Mucosa of rectum (tissue), 2 donors: ENCODE measurements around the gene TMPRSS5.
"Not testable (repeated sequence)": the region's sequence is repeated elsewhere in the genome, so short reads cannot be mapped to it uniquely, and the experiment has no call there.

Source experiments
- H3K27ac ChIP-seq, 2 donors: one replicate each; pipeline ENCODE4 v1.7.0; 2013; ENCODE audit warnings: inconsistent platforms in 2 of 2, low read depth in 2 of 2, low read length in 2 of 2
- H3K27me3 ChIP-seq, 2 donors: one replicate each; pipeline ENCODE4 v1.7.0; 2013; ENCODE audit warnings: low read length in 2 of 2; ENCODE audit not compliant: control insufficient read depth in 2 of 2, insufficient read depth in 2 of 2
- H3K36me3 ChIP-seq, 2 donors: one replicate each; pipeline ENCODE4 v1.7.0; 2013; ENCODE audit warnings: low read length in 2 of 2; ENCODE audit not compliant: control insufficient read depth in 2 of 2, insufficient read depth in 2 of 2
- H3K4me1 ChIP-seq, 2 donors: one replicate each; pipeline ENCODE4 v1.7.0; 2013; ENCODE audit warnings: low read length in 2 of 2, mild to moderate bottlenecking in 1 of 2; ENCODE audit not compliant: control insufficient read depth in 2 of 2, insufficient read depth in 2 of 2
- H3K4me3 ChIP-seq, 2 donors: one replicate each; pipeline ENCODE4 v1.7.0; 2013; ENCODE audit warnings: low read length in 2 of 2
- H3K9ac ChIP-seq, 2 donors: one replicate each; pipeline ENCODE4 v1.7.0; 2013; ENCODE audit warnings: low read length in 2 of 2, low read depth in 1 of 2, mild to moderate bottlenecking in 1 of 2
- H3K9me3 ChIP-seq, 2 donors: one replicate each; pipeline ENCODE4 v1.7.0; 2013; ENCODE audit warnings: low read length in 2 of 2; ENCODE audit not compliant: control insufficient read depth in 2 of 2
- donor health status: healthy.
- donor health status: Normal muscosa, but diverticular disease.

Gene TMPRSS5

DNA sequence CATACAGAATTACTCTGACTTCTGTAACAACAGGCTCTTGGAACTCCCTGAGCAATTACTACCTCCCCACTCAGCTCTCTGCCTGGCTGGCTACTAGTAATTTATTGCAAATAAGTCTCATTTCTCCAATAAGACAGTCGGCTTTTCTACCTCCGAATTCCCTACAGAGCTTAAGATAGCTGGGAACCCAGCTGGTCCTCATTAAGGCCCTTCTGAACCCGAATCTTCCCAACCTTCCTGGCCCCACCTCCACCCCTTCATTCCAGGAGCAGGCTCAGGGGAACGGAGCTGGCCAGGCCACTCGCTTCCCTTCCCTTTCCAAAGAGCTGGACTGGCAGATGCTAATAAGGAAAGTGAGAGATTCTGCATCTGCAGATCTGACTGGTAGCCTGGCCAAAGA lies 21.6 kb downstream of the TMPRSS5 start:
- H3K9me3 ChIP-seq, result no peaks in the 10 kb centered on the region
- H3K27ac ChIP-seq, result no peak overlapping the region
- H3K4me3 ChIP-seq, result no peak overlapping the region
- H3K4me1 ChIP-seq, result peaks cover 0 to 7% of the 10 kb centered on the region in 2 donors
- no peak overlapping the region for H3K9ac ChIP-seq
- H3K36me3 ChIP-seq, result no peaks in the 10 kb centered on the region
- no peaks in the 10 kb centered on the region for H3K27me3 ChIP-seq

DNA sequence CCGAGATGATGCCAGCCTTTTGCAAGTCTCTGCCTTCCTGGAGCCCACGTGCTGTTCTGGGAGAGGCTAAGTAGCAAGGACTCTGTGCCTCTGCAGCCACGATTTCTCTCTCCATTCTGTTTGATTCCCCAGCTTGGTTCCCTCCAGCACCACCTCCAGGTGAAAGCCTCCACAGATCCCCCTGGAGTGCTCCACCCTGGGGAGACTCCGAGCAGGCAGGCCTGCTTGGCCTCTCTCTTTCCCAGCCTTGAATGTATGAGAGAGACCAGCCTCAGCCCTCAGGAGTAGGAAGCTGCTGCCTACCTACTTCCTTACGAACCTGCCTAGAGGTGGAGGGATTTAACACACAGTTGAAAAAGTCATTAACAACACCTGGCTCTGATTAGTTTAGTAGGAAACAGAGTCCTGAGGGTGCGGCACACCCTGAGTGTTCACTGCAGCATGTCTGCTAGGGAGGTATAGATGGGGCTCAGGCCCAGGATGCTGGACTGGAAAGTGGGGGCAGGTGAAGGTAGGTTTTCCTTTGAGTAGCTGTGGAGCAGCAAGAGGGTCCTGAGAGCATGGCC lies 22.5 kb downstream of the TMPRSS5 start:
- H3K4me3 ChIP-seq, result no peak overlapping the region
- H3K9me3 ChIP-seq, result no peaks in the 10 kb centered on the region
- no peaks in the 10 kb centered on the region for H3K36me3 ChIP-seq
- H3K27me3 ChIP-seq, result no peaks in the 10 kb centered on the region
- peaks cover 0 to 7% of the 10 kb centered on the region in 2 donors for H3K4me1 ChIP-seq
- no peak overlapping the region for H3K9ac ChIP-seq
- no peak overlapping the region for H3K27ac ChIP-seq

DNA sequence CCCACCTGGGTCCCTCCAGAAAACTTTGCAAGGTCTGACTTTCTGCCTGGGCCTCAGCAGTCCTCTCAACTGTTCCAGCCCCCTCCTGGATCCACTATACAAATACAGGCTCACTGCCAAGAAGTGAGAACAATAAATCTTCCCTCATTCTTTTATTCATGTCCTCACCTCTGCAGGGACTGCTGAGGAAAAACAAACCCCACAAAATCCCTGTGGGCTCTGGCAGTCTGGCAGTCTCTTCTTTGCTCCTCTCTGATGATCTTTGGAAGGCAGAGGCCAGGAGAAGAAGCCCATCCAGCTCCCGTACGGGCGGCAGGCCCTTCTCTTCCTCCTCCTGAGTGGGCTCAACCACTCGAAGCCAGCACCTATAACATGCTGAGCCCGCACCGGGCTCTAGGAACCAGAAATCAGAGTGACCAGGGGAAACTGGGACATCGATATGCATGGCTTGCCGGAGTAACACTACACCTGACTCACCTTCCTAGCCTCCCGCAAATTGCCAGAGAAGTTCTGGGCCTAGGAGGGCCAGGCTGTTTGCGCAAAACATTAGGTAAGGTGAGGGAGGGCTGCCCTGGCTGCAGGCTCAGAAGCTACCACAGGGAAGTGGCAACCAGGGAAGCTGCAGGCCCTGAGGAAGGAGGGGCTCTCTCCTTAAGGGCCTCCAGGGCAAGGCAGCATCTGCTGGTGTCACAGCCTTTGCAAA lies 24.2 kb downstream of the TMPRSS5 start:
- peaks cover 0 to 7% of the 10 kb centered on the region in 2 donors for H3K4me1 ChIP-seq
- H3K9ac ChIP-seq, result no peak overlapping the region
- H3K27ac ChIP-seq, result no peak overlapping the region
- H3K9me3 ChIP-seq, result no peaks in the 10 kb centered on the region
- H3K4me3 ChIP-seq, result no peak overlapping the region
- H3K36me3 ChIP-seq, result no peaks in the 10 kb centered on the region
- no peaks in the 10 kb centered on the region for H3K27me3 ChIP-seq

DNA sequence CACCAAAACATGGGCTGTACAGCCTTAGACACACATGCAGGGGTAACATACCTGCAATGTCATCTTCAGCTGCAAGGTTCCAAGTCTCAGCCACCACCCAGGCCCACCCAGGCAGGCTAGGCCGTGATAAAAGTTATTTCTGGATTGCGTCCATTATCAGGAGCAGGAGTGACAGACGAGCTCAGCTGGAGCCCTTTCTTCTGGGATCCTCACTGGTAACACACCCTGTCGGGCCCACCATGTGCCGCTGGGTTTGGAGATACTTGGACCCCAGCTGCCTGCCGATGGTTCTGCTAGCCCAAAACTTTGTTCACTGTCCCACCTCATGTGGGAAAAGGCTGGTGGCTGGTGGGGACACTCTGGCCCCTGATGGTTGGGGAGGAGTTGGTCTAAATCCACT lies 24.8 kb downstream of the TMPRSS5 start:
- H3K9me3 ChIP-seq, result no peaks in the 10 kb centered on the region
- H3K27me3 ChIP-seq, result no peaks in the 10 kb centered on the region
- H3K9ac ChIP-seq, result no peak overlapping the region
- H3K27ac ChIP-seq, result no peak overlapping the region
- no peak overlapping the region for H3K4me3 ChIP-seq
- H3K4me1 ChIP-seq, result peaks cover 0 to 7% of the 10 kb centered on the region in 2 donors
- H3K36me3 ChIP-seq, result no peaks in the 10 kb centered on the region

DNA sequence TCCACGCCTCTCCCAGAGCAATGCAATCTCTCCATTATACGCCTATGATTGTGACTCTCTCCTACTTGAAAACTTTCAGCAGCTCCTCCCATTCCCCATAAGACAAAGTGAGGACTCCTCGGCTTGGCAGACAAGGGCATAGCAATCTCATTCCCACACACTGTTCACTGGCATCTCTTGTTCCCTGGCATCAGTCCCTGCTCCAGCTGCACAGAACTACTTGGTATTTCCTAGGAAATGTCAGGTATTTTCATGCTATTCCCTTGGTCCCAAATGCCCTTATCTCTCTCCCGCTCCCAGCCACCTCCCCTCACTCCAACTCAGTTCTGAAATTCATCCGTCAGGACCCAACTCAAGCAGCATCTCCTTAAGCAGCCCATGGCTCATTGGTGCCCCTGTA lies 28.4 kb downstream of the TMPRSS5 start:
- Histone ChIP-seq H3K9ac (no peak overlapping the region), H3K9me3 (no peaks in the 10 kb centered on the region), H3K27ac (no peak overlapping the region), H3K27me3 (no peaks in the 10 kb centered on the region), H3K36me3 (no peaks in the 10 kb centered on the region), H3K4me1 (peaks cover 0 to 7% of the 10 kb centered on the region in 2 donors), H3K4me3 (no peak overlapping the region)

DNA sequence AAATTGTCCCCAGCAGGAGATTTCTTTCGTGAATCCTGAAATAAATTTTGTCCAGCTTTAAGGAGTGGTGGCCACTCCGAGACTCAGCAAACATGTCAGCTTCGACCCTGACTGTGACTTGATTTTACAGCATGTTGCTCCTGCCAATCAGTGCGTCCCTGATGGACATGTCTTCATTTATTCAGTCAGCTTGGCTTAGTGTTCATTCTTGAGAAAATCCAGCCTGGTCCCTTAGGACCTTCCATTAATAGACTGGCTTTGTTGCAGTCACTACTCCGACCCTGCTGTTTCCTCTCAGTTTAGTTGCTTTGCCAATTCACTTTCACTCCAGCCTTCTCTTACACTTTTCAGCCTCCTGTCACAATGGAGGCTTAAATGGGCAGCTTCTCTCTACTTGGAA lies 30.5 kb downstream of the TMPRSS5 start:
- Histone ChIP-seq H3K27me3 (no peaks in the 10 kb centered on the region), H3K4me3 (no peak overlapping the region), H3K36me3 (no peaks in the 10 kb centered on the region), H3K9ac (no peak overlapping the region), H3K4me1 (no peaks in the 10 kb centered on the region), H3K27ac (no peak overlapping the region), H3K9me3 (no peaks in the 10 kb centered on the region)

DNA sequence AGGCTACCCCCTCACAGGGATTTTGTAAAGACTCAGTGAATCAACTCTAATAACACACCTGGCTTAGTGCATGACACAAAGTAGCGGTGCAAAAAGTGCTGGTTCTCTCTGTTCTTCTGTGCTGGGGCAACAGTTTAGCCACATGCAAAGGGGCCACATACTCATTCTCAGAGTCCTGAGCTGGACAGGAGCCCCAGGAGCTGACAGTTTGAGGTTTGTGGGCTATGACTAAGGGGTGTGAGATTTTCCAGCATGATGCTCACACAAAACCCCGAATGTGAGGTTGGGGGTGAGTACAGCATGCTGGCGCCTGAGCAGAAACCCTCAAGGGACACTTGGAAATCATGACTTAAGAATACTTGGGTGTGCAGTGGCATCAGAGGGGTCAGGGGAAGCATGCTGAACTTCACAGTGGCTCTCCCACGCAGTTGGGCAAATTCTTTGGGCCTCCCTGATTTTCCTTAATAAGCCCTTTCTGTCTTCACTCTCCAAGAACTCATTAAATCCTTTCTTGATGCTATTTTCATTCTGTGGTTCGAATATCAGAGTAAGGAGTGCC lies 31.0 kb downstream of the TMPRSS5 start:
- no peaks in the 10 kb centered on the region for H3K4me1 ChIP-seq
- no peak overlapping the region for H3K4me3 ChIP-seq
- no peaks in the 10 kb centered on the region for H3K9me3 ChIP-seq
- no peak overlapping the region for H3K9ac ChIP-seq
- no peaks in the 10 kb centered on the region for H3K36me3 ChIP-seq
- no peaks in the 10 kb centered on the region for H3K27me3 ChIP-seq
- H3K27ac ChIP-seq, result no peak overlapping the region

DNA sequence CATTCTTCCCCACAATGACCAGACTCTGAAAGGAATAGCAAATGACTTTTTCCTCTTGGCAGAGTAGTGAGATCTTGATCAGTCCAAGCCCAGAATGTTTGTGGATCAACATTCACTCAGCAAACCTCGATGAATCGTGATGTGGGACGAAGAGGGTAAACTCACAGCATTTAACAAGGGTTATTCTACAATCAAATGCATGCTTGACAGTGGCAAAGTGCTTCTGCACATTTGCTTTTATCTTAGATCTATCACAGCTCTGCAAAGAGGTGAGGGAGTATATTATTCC lies 31.8 kb downstream of the TMPRSS5 start:
- Histone ChIP-seq H3K27ac (no peak overlapping the region), H3K27me3 (no peaks in the 10 kb centered on the region), H3K4me3 (no peak overlapping the region), H3K9ac (no peak overlapping the region), H3K4me1 (no peaks in the 10 kb centered on the region), H3K36me3 (no peaks in the 10 kb centered on the region), H3K9me3 (no peaks in the 10 kb centered on the region)

DNA sequence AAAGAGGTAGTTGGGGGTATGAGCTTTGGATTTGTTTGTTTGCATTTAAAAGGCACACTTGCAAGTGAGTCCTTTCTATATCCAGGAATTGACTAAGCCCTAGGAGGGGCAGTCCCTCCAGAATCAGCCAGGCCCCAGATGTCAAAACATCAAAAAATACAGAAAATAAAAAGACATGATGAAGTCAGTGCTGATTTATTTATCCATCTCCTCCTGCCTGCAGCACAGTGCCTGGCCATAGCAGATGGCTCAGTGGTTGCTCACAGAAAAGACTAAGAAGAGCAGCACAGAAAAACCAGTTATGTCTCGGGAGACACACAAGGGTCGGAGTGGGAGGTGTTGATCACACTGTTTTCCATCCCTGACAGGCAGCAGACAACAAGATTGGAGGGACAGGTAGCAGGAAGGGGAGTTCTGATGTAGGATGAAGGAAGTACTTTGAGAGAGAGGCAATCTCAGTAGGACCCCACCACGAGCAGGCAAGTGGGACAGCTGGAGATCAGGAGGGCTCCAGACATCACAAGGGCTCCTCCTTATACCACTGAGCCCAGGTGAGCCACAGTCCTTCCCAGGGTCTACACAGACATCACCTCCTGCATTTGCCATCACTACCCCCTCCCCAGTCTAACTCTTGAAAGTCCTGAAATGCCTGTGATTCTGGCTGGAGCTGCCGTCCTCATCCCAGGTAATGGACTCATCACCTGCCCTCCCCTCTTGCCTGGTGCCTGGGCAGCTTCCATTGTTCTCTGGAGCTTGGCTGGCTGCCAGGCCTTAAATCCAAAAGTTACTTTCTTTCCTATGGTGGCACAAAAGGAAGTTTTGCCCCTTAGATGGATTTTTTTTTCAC lies 32.3 kb downstream of the TMPRSS5 start:
- no peak overlapping the region for H3K4me3 ChIP-seq
- no peaks in the 10 kb centered on the region for H3K27me3 ChIP-seq
- no peaks in the 10 kb centered on the region for H3K36me3 ChIP-seq
- H3K4me1 ChIP-seq, result no peaks in the 10 kb centered on the region
- no peak overlapping the region for H3K27ac ChIP-seq
- no peaks in the 10 kb centered on the region for H3K9me3 ChIP-seq
- no peak overlapping the region for H3K9ac ChIP-seq

DNA sequence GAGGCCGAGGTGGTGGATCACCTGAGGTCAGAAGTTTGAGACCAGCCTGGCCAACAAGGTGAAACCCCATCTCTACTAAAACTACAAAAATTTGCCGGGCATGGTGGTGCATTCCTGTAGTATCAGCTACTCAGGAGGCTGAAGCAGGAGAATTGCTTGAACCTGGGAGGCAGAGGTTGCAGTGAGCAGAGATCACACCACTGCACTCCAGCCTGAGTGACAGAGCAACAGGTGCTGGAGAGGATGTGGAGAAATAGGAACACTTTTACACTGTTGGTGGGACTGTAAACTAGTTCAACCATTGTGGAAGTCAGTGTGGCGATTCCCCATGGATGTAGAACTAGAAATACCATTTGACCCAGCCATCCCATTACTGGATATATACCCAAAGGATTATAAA lies 34.2 kb downstream of the TMPRSS5 start:
- H3K27me3 ChIP-seq, H3K9me3 ChIP-seq, H3K4me1 ChIP-seq, H3K36me3 ChIP-seq, H3K27ac ChIP-seq, H3K9ac ChIP-seq, H3K4me3 ChIP-seq: not testable (repeated sequence)
